Neutrophil (primary cell): ENCODE data around the gene RETREG1.
"Not testable (repeated sequence)": the region's sequence is repeated elsewhere in the genome, so short reads cannot be mapped to it uniquely, and the experiment has no call there.

Experiments
- H3K27ac ChIP-seq: fragments of 200-600 bp; sonication (generic); 2 replicates; pipeline ENCODE4 v1.5.1; 2016; ENCODE audit warnings: mild to moderate bottlenecking, moderate library complexity
- H3K27me3 ChIP-seq: fragments of 200-600 bp; sonication (generic); 2 replicates; pipeline ENCODE4 v1.6.0; 2016; ENCODE audit warnings: mild to moderate bottlenecking
- H3K36me3 ChIP-seq: fragments of 200-600 bp; sonication (generic); 2 replicates; pipeline ENCODE4 v1.5.1; 2017
- H3K4me1 ChIP-seq, 2 experiments: fragments of 200-600 bp in 1 of 2; sonication (generic) in 1 of 2; 1 replicate in 1 of 2; 2 replicates in 1 of 2; pipeline versions ENCODE4 v1.5.1 to v1.6.1; 2013 to 2016; ENCODE audit warnings: low read depth in 1 of 2, low read length in 1 of 2, mild to moderate bottlenecking in 1 of 2, moderate library complexity in 1 of 2; ENCODE audit not compliant: control insufficient read depth in 1 of 2, insufficient read depth in 1 of 2
- H3K4me3 ChIP-seq, 2 experiments: fragments of 200-600 bp in 1 of 2; sonication (generic) in 1 of 2; 1 replicate in 1 of 2; 2 replicates in 1 of 2; pipeline ENCODE4 v1.5.1; 2013 to 2016; ENCODE audit warnings: low read depth in 1 of 2, low read length in 1 of 2, mild to moderate bottlenecking in 1 of 2, moderate library complexity in 1 of 2
- H3K9me3 ChIP-seq: fragments of 200-600 bp; sonication (generic); 2 replicates; pipeline ENCODE4 v1.5.1; 2016
- TF ChIP-seq, protein P1 (sequence below): fragments of 200-600 bp; sonication (generic); IDR thresholded peaks from 2 replicates; pipeline ENCODE4 v1.5.1; 2016; ENCODE audit warnings: antibody characterized with exemption

The RETREG1 gene

DNA sequence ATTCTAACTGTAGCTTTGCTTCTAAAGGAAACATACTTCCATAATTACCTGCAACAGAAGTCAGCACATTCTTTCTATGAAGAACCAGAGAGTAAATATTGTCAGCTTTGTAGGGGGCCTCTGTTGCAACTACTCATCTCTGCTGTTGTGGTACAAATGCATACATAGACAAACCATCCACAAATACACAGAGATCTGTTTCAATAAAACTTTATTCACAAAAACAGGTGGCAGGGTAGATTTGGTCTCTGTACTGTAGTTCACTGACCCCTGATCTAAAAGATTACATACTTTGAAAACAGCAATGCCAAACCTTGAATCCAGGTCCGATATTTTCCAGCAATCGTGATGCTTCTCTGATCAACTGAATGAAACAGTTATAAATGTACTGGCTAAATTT is 44.9 kb upstream of the RETREG1 start:
- Histone ChIP-seq H3K27ac (no peak overlapping the region), H3K4me1 (no peaks in the 10 kb centered on the region), H3K36me3 (no peaks in the 10 kb centered on the region), H3K27me3 (no peaks in the 10 kb centered on the region), H3K9me3 (no peaks in the 10 kb centered on the region), H3K4me3 (no peak overlapping the region)
- TF ChIP-seq, protein P1, sequence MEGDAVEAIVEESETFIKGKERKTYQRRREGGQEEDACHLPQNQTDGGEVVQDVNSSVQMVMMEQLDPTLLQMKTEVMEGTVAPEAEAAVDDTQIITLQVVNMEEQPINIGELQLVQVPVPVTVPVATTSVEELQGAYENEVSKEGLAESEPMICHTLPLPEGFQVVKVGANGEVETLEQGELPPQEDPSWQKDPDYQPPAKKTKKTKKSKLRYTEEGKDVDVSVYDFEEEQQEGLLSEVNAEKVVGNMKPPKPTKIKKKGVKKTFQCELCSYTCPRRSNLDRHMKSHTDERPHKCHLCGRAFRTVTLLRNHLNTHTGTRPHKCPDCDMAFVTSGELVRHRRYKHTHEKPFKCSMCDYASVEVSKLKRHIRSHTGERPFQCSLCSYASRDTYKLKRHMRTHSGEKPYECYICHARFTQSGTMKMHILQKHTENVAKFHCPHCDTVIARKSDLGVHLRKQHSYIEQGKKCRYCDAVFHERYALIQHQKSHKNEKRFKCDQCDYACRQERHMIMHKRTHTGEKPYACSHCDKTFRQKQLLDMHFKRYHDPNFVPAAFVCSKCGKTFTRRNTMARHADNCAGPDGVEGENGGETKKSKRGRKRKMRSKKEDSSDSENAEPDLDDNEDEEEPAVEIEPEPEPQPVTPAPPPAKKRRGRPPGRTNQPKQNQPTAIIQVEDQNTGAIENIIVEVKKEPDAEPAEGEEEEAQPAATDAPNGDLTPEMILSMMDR, result no peak

DNA sequence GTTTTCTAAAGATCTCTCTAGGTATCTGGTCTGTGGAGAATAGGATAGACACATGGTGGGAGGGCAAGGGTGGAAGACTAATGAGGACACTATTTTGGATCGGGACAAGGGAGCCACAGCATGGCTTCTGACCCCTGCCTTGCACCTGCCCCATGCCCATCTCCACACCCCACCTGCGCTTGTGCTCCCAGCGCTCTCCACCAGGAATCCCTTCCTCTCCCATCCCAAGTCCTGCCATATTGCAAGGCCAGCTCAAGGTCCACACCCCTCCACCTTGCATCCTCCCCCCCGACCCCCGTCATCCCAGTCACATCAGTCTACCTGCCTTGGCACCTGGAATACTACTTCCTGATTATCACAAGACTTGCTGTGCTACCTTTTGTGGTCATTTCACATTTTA is 44.2 kb upstream of the RETREG1 start:
- Histone ChIP-seq H3K27ac (no peak overlapping the region), H3K36me3 (no peaks in the 10 kb centered on the region), H3K4me1 (no peaks in the 10 kb centered on the region), H3K4me3 (no peak overlapping the region), H3K27me3 (no peaks in the 10 kb centered on the region), H3K9me3 (no peaks in the 10 kb centered on the region)
- TF ChIP-seq, protein P1, result no peak

DNA sequence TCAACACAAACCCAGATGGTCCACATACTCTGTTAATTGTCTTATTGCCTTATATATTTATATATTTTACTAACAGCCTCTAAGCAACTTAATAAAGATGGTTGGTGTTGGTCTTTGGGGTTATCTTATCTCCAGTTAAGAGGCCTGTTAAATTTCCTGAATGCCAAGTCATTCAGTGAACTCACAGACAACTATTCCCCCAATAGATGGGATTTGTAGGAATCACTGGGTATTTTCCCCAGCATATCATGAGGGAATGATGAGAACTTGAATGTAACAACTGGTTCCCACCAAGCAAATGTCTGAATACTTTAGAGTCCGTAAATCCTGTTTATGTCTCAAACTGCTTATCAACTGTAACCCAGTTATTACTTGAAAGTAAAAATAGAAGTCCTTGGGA is 42.7 kb upstream of the RETREG1 start:
- Histone ChIP-seq H3K27ac (no peak overlapping the region), H3K9me3 (no peaks in the 10 kb centered on the region), H3K27me3 (no peaks in the 10 kb centered on the region), H3K4me3 (no peak overlapping the region), H3K4me1 (no peaks in the 10 kb centered on the region), H3K36me3 (no peaks in the 10 kb centered on the region)
- TF ChIP-seq, protein P1, result no peak

DNA sequence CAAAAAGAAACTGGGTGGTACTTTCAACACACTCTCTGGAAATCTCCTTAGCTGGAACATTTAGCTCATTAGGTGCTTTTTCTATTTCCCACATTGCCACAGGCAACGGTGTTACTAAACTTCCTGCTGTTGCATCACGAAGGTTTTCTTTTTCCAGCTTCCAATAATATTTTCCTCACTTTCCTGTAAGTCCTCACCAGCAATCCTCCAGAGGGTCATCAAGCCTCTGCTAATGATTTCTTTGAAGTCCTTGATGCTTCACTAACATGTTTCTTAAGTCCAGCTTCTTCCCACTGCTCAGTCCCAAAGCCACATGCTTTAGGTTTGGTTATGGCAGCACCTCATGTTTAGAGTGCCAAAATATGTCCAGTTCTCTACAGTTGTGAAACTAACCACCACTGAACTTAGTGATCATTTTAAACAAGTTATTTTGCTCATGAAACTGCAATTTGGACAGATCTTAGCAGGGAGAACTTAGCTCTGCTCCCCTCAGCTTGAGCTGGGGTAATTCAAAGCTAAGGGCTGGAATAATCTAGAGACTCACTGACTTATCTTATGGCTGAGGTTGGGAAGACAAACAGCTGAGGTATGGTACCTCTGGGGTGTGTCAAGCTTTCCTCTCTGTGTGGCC is 39.9 kb upstream of the RETREG1 start:
- no peaks in the 10 kb centered on the region for H3K27me3 ChIP-seq
- H3K4me3 ChIP-seq, result no peak overlapping the region
- TF ChIP-seq, protein P1, result no peak
- no peak overlapping the region for H3K27ac ChIP-seq
- no peaks in the 10 kb centered on the region for H3K9me3 ChIP-seq
- H3K36me3 ChIP-seq, result no peaks in the 10 kb centered on the region
- no peaks in the 10 kb centered on the region for H3K4me1 ChIP-seq

DNA sequence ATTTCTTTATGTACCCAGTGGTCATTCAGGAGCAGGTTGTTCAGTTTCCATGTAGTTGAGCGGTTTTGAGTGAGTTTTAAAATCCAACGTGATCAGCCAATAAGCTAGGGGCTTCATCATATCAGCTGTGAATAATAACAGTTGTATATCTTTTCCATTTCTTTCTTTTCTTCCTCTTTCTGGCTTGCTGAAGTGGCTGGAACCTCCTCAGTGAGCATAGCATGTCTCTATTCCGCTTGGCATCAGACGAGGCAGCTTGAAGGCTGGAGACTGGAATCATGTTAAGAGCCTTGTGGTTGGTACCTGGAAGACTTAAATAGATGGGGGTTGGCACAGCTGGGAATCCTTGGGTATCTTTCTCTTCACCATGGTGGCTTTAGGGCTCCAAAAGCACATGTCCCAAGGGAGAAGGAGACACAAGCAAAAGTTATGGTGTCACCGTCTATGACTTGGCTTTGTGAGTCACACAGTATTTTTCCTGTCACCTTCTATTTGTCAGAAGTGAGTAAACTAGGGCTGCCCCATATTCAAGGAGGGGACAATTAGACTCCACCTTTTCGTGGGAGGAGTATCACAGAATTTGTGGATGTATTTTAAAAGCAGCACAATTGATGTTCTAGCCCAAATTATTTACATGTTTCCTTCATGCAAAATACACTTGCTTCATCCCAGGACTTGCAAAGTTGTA is 38.0 kb upstream of the RETREG1 start:
- TF ChIP-seq, protein P1, result no peak
- Histone ChIP-seq H3K9me3 (no peaks in the 10 kb centered on the region), H3K27me3 (no peaks in the 10 kb centered on the region), H3K4me1 (no peaks in the 10 kb centered on the region), H3K36me3 (no peaks in the 10 kb centered on the region), H3K27ac (no peak overlapping the region), H3K4me3 (no peak overlapping the region)

DNA sequence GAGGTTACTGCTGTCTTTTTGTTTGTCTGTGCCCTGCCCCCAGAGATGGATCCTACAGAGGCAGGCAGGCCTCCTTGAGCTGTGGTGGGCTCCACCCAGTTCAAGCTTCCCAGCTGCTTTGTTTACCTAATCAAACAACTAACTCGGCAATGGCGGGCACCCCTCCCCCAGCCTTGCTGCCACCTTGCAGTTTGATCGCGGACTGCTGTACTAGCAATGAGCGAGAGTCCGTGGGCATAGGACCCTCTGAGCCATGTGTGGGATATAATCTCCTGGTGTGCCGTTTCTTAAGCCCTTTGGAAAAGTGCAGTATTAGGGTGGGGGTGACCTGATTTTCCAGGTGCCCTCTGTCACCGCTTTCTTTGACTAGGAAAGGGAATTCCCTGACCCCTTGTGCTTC is 31.9 kb upstream of the RETREG1 start:
- not testable (repeated sequence) for H3K27me3 ChIP-seq, H3K4me3 ChIP-seq, H3K27ac ChIP-seq, H3K4me1 ChIP-seq, H3K36me3 ChIP-seq, H3K9me3 ChIP-seq
